ENCODE data around the gene NELFE.

Gene NELFE

GRCh38 chr6:31971993-31972708 lies 13.4 kb upstream of the NELFE start, which contains the start of gene DXO:
DXO (minus strand) TSS chr6:31972138; CDS start chr6:31971675, 463 bp downstream.
- DNase-seq: peak; percentile 97 to 98

DNA sequence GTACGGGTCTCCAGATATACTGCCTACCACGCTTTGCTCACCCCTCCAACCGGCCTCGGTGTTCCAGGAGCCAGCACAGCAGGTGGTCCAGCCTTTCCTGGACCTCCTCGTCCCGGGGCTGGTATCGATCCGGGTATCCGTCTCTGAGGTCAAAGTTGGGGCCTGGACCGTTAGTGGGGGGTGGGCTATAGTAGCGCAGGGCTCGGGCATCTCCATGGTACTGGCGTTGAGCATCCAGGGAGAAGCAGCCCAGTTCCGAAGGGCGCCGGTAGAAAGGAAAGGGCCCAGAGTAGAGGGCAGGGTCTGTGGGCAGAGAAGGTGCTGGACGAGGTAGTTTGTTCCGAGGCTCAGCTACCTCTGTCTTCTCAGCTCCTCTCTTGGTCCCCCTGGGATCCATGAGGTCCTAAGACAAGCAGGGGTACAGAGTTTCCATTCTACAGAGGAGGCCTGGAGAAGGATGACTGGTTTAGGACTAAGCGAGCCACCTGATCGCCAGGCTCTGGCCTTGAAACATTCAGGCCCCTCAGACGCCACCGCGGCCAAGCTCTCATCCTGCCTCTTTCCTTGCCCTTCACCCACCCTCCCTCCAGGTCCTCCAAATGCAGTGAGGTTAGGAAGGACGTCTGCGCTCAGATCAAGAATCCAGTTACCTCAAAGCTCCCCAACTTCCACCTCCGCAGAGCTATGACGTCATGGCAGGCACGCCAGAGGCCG lies 12.7 kb upstream of the NELFE start:
- DNase-seq: no peak

GRCh38 chr6:31970604-31971271 lies 12.0 kb upstream of the NELFE start:
- no peak for DNase-seq

- no peak for DNase-seq
Measured at GRCh38 chr6:31969712-31970603, 11.2 kb upstream of the NELFE start.

DNA sequence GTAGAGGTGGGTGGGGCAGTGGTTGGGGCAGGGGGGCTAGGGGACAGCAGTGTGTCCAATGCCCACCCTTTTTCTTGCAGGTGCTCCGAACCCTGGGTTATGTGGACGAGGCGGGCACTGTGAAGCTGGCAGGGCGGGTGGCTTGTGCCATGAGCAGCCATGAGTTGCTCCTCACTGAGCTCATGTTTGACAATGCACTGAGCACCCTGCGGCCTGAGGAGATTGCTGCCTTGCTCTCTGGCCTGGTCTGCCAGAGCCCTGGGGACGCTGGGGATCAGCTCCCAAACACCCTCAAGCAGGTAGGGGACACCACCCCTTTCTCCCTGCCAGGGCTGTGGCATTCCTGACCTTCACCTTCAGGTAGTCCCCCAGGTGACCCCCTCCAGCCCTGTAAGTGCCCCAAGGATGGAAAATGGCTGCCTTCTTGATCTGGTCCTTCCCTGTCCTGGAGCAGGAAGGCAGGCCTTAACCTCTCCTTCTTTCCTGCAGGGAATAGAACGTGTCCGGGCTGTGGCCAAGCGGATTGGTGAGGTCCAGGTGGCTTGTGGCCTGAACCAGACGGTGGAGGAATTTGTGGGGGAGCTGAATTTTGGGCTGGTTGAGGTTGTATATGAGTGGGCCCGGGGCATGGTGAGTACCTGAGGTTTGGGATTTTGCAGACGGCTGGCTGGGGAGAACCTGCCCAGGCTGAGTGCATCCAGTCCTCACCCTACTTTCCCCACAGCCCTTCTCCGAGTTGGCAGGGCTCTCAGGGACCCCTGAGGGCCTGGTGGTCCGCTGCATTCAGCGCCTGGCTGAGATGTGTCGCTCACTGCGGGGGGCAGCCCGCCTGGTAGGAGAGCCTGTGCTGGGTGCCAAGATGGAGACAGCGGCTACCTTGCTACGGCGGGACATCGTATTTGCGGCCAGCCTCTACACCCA lies 10.3 kb upstream of the NELFE start:
- DNase-seq: no peak

- DNase-seq: no peak
Measured at GRCh38 chr6:31968326-31968725, 9.6 kb upstream of the NELFE start.

DNA sequence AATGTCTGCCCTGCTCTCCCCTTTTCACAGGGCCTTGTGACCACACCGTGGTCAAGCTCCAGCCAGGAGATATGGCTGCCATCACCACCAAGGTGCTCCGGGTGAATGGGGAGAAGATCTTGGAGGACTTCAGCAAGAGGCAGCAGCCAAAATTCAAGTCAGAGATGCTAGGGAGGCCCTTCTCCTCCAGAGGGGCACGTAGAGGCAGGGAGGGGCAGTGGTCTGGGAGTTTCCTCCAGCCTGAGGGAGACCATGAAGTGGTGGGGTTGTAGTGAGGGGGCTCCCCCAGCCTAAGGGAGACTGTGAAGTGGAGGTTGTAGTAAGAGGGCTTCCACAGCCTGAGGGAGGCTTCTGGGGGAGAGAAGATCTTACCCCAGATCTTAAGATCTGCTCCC lies 9.2 kb upstream of the NELFE start:
- no peak for DNase-seq

- no peak for DNase-seq
Measured at GRCh38 chr6:31966997-31967925, 8.5 kb upstream of the NELFE start.

DNA sequence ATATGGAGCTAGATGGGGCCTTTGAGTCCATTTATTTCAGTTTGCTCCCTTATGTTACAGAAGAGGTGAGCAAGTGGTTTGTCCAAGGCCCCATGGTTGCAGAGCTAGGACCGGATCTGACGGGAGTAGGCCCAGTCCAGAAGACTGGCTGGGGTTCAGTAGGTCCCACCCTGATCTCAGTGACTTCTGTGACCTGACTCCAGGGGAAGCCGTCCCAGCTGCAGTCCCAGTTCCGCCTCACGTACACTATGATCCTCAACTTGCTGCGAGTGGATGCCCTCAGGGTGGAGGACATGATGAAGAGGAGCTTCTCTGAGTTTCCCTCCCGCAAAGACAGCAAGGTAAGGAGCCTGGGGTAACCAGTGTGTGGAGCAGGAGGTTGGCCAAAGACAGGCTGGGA lies 7.7 kb upstream of the NELFE start:
- no peak for DNase-seq

DNA sequence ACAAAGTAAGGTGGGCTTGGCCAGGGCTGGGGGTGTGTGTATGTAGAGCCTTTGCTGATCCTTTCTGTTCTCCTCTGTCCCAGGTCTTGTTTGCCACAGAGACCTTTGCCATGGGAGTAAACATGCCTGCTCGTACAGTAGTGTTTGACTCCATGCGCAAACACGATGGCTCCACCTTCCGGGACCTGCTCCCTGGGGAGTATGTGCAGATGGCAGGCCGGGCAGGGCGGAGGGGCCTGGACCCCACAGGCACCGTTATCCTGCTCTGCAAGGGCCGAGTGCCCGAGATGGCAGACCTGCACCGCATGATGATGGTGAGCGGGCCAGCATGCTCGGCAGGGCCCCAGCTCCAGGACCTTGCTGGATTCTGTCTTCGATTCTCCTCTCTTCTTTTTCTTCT lies 6.9 kb upstream of the NELFE start:
- no peak for DNase-seq

- no peak for DNase-seq
Measured at GRCh38 chr6:31963921-31964320, 5.2 kb upstream of the NELFE start.

GRCh38 chr6:31961616-31962015 lies 2.8 kb upstream of the NELFE start:
- no peak for DNase-seq

DNA sequence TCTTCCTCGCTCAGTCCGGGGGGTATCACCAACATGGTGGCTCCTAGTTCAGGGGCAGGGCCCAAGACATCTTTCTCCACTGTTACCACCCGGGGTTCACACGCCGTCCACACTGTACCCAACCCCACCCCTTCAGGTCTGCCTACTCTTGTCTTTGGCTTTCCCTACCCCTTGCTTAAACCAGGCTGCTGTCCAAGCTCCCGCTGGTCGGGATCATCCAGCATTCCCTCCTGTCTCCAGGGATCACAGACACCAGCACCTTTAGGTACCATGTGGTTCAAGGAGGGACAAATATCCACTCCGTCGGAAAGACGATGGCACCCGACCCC lies 395 bp downstream of the NELFE start:
- no peak for DNase-seq

DNA sequence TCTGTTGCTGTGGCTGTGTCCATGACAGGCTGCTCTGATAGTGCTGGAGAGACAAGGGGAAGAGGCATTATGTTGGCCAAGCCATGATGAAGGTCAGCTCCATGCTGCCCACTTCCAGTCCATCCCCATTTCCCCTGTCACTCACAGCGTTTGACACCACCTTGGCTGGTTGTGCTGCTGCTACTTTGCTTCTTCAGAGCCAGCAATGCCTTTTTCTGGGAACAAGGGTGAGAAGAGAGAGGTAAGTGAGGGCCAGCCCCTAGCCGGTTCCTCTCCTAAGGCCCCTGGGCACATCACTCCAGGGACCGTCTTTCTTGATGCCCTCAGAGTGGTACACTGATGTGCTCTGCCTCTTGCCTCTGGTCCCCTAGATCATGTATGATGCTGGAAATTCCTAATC lies 2.0 kb downstream of the NELFE start:
- DNase-seq: no peak

- DNase-seq: no peak
Measured at GRCh38 chr6:31954511-31954910, 4.3 kb downstream of the NELFE start.

DNA sequence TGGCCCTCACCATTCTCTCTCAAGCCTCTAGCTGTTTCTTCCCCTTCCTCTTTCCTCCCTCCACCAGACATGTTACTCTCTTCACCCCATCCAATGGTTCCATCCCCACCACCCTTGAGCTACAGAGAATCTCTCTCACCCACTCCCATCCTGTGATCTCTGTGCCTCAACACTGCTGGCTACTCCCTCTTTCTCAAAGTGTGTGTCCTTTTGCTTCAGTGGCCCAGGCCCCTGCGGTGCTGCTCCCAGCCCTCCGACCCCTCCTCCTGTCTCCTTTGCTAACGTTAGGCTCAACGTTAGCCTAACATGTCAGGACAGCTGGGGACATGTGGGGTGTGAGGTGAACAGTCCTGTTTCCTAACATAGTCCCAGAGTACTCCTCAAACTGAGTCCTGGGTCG lies 5.9 kb downstream of the NELFE start:
- no peak for DNase-seq

DNA sequence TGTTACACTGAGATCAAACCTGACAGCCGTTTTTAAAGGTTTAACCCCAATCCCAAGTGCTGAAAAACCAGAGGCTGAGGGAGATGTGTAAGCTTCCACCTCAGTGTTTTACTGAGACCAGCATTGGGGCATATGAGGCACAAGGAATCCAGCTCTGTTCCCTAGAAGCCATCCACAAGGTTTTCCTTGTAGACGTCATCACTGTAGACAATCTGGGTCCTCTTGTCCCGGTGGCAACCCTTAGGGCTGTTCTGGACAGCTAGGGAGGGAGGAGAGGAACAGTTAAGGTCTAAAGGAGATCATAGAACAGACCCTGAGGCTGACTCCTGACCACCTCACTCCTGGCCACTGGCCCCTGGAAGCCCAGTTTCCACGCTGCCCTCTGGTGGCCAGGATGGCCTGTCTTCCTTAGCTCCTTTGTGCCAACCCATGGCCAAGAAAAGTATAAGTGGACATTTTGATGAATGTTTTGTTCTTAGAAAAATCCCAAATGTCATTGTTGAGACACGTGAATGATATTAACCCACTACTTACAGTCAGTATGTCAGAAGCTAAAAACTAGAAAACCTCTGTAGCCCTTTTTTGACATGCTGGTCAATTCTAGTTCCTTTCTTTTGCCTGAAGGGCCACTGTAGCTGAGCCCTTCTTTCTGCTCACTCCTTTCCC lies 6.5 kb downstream of the NELFE start:
- DNase-seq: no peak

DNA sequence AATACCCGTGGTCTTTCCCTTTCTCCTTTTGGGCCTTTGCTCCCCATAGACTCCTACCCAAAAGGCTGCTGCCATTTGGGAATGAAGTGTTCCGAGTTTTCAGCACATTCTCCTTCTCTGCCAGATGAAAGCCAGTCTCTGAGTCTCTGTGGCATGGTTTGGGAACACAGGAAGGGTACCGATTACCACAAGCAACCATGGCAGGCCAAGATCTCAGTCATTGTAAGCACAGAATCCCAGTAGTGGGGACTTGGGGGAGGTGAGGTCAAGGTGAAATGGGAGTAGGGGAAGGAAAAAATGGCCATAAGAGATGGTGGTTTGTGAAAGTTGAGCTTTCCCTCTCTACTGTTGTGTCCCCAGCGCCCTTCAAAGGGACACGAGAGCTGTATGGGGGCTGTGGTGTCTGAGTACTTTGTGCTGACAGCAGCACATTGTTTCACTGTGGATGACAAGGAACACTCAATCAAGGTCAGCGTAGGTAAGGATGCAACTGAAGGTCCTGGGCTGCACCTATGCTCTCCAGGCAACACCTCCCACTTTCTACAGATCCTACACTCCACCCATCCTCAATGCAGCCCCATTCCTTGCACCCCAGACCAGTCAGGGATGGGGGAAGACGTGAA lies 8.7 kb downstream of the NELFE start:
- DNase-seq: no peak

DNA sequence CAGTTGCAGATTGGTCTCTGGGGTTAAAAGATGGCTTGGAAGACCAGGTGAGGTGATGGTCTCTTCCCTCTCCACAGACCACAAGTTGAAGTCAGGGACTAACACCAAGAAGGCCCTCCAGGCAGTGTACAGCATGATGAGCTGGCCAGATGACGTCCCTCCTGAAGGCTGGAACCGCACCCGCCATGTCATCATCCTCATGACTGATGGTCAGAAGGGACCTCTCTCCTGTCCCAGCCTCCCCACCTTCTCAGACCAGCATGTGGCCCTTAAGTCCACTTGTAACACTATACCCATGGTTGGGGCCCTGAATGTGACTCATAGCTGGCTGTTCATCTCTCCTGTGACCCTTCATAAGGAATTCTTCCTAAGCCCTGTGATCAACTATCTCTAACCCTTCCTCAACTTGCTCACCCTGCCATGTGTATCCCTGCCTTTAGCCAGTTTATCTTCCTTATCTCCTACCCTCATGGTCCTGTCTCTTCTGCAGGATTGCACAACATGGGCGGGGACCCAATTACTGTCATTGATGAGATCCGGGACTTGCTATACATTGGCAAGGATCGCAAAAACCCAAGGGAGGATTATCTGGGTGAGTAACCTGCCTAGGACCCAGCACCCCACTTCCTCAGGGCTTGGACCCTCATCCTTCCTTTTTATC lies 9.9 kb downstream of the NELFE start:
- DNase-seq: no peak
